VCaP (cell line): ENCODE results near the gene PPP1R1B.

Experiments
- H3K27ac ChIP-seq: fragments of 450-650 bp; 2 replicates; pipeline ENCODE4 v1.5.1; 2017
- CTCF ChIP-seq: fragments of 450-650 bp; conservative IDR thresholded peaks from 2 replicates; pipeline ENCODE4 v1.5.1; 2017; ENCODE audit warnings: mild to moderate bottlenecking, moderate library complexity

Gene PPP1R1B

DNA sequence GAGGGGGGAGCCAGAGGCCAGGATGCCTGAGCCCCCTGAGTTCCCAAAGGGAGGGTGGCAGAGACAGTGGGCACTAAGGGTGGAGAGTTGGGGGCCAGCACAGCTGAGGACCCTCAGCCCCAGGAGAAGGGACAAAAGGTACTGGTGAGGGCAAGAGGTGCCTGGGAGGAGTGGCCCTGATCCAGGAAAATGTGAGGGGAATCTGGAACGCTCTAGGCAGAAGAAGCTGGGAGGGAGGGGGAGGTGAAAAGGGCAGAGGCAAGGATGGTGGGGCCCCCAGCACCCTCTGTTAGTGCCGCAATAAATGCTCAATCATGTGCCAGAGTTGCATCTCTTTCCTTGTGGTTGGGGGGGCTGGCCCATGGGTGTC lies 39.5 kb downstream of the PPP1R1B start:
- TF ChIP-seq CTCF = no peak
- H3K27ac ChIP-seq = no peak overlapping the region

- no peak overlapping the region for H3K27ac ChIP-seq
- TF ChIP-seq CTCF = no peak
Observed at GRCh38 chr17:39666601-39667261, 40.0 kb downstream of the PPP1R1B start.

GRCh38 chr17:39667262-39667944 lies 40.7 kb downstream of the PPP1R1B start:
- TF ChIP-seq CTCF = no peak
- no peak overlapping the region; the same call in 1 of the 2 replicates for H3K27ac ChIP-seq

DNA sequence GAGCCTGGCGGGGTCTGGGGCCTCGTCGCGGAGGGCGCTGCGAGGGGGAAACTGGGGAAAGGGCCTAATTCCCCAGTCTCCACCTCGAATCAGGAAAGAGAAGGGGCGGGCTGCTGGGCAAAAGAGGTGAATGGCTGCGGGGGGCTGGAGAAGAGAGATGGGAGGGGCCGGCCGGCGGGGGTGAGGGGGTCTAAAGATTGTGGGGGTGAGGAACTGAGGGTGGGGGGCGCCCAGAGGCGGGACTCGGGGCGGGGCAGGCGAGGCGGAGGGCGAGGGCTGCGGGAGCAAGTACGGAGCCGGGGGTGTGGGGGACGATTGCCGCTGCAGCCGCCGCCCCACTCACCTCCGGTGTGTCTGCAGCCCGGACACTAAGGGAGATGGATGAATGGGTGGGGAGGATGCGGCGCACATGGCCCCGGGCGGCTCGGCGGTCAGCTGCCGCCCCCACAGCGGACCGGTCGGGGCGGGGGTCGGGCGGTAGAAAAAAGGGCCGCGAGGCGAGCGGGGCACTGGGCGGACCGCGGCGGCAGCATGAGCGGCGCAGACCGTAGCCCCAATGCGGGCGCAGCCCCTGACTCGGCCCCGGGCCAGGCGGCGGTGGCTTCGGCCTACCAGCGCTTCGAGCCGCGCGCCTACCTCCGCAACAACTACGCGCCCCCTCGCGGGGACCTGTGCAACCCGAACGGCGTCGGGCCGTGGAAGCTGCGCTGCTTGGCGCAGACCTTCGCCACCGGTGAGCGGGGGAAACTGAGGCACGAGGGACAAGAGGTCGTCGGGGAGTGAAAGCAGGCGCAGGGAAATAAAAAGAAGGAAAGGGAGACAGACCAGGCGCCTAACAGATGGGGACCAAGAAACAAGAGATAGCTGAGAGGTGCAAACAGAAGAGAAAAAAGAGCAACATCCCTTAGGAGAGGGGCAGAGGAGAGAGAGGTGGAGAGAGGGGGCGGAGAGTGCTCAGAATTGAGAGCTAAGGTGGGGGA lies 41.5 kb downstream of the PPP1R1B start, which contains the start of gene PNMT:
Gene PNMT (plus strand): TSS at position 509 of the 980 bp plus-strand sequence. CDS start 23 bp downstream, at position 532.
- TF ChIP-seq CTCF = peak; percentile 91
- peak within 1 kb of the TSS; percentile 64; the same call in 1 of the 2 replicates for H3K27ac ChIP-seq

GRCh38 chr17:39669897-39670735 lies 43.4 kb downstream of the PPP1R1B start:
- no peak overlapping the region for H3K27ac ChIP-seq
- no peak for TF ChIP-seq CTCF

DNA sequence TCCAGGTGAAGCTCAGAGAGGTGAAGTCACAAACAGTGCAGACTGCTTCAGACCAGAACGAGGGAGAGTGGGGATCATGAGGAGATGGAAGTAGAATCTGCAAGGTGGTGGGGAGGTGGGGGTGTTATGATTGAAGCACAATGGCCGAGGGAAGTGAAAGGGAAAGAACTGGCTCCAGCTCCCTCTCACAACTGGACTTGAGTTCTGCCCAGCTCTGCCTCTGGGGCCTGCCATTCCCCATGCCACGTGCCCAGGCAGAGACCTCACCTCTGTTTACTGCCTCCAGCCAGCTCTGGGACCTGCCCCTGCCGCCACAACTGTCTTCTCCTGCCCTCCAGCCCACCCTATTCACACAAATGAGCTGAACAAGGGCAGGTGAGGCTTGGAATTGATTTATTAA lies 44.0 kb downstream of the PPP1R1B start:
- TF ChIP-seq CTCF = no peak
- H3K27ac ChIP-seq = no peak overlapping the region
